GM12892 (cell line): ENCODE data around the gene CEP72.

ENCODE experiments used
- POLR2A ChIP-seq: IDR thresholded peaks from 2 replicates; pipeline ENCODE4 v1.6.1; 2011; ENCODE audit warnings: low read depth, low read length, control low read depth
- POLR2AphosphoS5 ChIP-seq: IDR thresholded peaks from 2 replicates; pipeline ENCODE4 v1.6.1; 2011; ENCODE audit warnings: low read depth, low read length, control low read depth

DNA sequence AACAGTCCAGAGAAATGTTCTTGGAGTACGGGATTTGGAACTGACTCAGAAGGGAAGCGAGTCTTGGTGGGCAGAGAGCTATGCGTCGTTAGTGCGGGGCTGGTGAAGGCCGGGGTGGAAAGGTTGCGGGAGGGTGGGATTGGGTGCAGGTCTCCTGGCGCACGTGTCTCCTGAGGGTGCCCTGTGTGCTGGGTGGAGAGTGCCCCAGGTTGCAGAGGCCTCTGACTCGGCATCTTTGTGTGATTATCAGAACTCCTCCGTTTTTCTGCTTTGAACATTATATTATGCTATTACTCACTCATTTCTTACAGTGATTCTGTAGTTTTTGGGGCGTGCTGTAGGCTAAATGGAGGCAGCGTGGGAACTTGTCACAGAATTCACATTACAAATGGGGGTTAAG is 11.4 kb downstream of the CEP72 start:
- TF ChIP-seq POLR2A (no peak), POLR2AphosphoS5 (no peak)
